Neural progenitor cell (in vitro differentiated cells): ENCODE results near the gene PLEKHA5. TPM values are rescaled to one million over a fixed set of nuclear protein-coding genes. Genes with fewer than 3 reads are reported as not detected.

Experiments
- DNase-seq: peaks from one replicate; pipeline ENCODE4 v3.0.0-alpha.2; 2016; ENCODE audit warnings: low spot score
- H2AFZ ChIP-seq: fragments of 200-600 bp; sonication (generic); replicated peaks from 2 replicates; pipeline ENCODE4 v1.6.1; 2016; ENCODE audit warnings: antibody characterized with exemption
- H3F3A ChIP-seq: fragments of 200-600 bp; sonication (generic); 2 replicates; pipeline ENCODE4 v1.6.1; 2016; ENCODE audit warnings: antibody characterized with exemption, low read depth
- H3K27ac ChIP-seq: fragments of 200-600 bp; sonication (generic); 2 replicates; pipeline ENCODE4 v1.5.1; 2016; ENCODE audit warnings: mild to moderate bottlenecking
- H3K27me3 ChIP-seq: fragments of 200-600 bp; sonication (generic); 2 replicates; pipeline ENCODE4 v1.6.1; 2016; ENCODE audit warnings: mild to moderate bottlenecking, moderate library complexity
- H3K36me3 ChIP-seq: fragments of 200-600 bp; sonication (generic); 2 replicates; pipeline ENCODE4 v1.5.1; 2016
- H3K4me1 ChIP-seq: fragments of 200-600 bp; sonication (generic); 2 replicates; pipeline ENCODE4 v1.6.1; 2016; ENCODE audit warnings: mixed run types
- H3K4me2 ChIP-seq: fragments of 200-600 bp; sonication (generic); 2 replicates; pipeline ENCODE4 v1.6.1; 2016
- H3K4me3 ChIP-seq: fragments of 200-600 bp; sonication (generic); 2 replicates; pipeline ENCODE4 v1.5.1; 2016
- H3K79me2 ChIP-seq: fragments of 200-600 bp; sonication (generic); 2 replicates; pipeline ENCODE4 v1.6.1; 2016; ENCODE audit warnings: low read depth
- H3K9ac ChIP-seq: fragments of 200-600 bp; sonication (generic); 2 replicates; pipeline ENCODE4 v1.6.1; 2016
- H3K9me3 ChIP-seq: fragments of 200-600 bp; sonication (generic); 2 replicates; pipeline ENCODE4 v1.5.1; 2016; ENCODE audit warnings: low read depth
- H4K20me1 ChIP-seq: fragments of 200-600 bp; sonication (generic); 2 replicates; pipeline ENCODE4 v1.6.1; 2016; ENCODE audit warnings: low read depth
- H3K27ac Mint-ChIP-seq: 3 replicates; pipeline ENCODE4 v1.8.0; 2021; ENCODE audit warnings: mixed read lengths
- H3K27me3 Mint-ChIP-seq: 2 replicates; pipeline ENCODE4 v1.8.0; 2022; ENCODE audit warnings: low read depth, mild to moderate bottlenecking, inconsistent platforms, moderate library complexity, mixed read lengths; ENCODE audit not compliant: insufficient read depth
- H3K36me3 Mint-ChIP-seq: 3 replicates; pipeline ENCODE4 v1.8.0; 2021; ENCODE audit warnings: mixed read lengths
- H3K4me1 Mint-ChIP-seq: 3 replicates; pipeline ENCODE4 v1.8.0; 2021; ENCODE audit warnings: mixed read lengths
- H3K4me3 Mint-ChIP-seq: 3 replicates; pipeline ENCODE4 v1.8.0; 2021; ENCODE audit warnings: mild to moderate bottlenecking, moderate library complexity, mixed read lengths
- H3K9me3 Mint-ChIP-seq: 3 replicates; pipeline ENCODE4 v1.8.0; 2020; ENCODE audit warnings: mixed read lengths
- EZH2 ChIP-seq: fragments of 200-600 bp; sonication (generic); IDR thresholded peaks from 2 replicates; pipeline ENCODE4 v1.6.1; 2017; ENCODE audit warnings: antibody characterized with exemption, mild to moderate bottlenecking, moderate library complexity
- EZH2phosphoT487 ChIP-seq: fragments of 200-600 bp; sonication (generic); IDR thresholded peaks from 2 replicates; pipeline ENCODE4 v1.6.1; 2017; ENCODE audit warnings: antibody characterized with exemption
- total RNA-seq: library from RNA; depleted of rRNA; stranded (reverse); fragments of >200 nt; gene quantifications from 2 replicates; pipeline ENCODE4 v1.2.3, GENCODE V29; 2015; ENCODE audit warnings: low replicate concordance
- TF ChIP-seq, protein P1 (sequence below): fragments of 200-600 bp; sonication (generic); IDR thresholded peaks from 2 replicates; pipeline ENCODE4 v1.5.1; 2017; ENCODE audit warnings: antibody characterized with exemption, mild to moderate bottlenecking

The PLEKHA5 gene
- total RNA-seq, 1 donor from 2014 or later: 86.7 TPM

GRCh38 chr12:19230896-19231295 lies 101.4 kb downstream of the PLEKHA5 start:
- peaks cover 6% of the 10 kb centered on the region for H3K36me3 ChIP-seq
- peaks cover 92% of the 10 kb centered on the region for H3K79me2 ChIP-seq
- peaks cover 39% of the 10 kb centered on the region for H3K4me1 ChIP-seq
- Mint-ChIP-seq H3K4me3 (no peak overlapping the region), H3K27me3 (no peaks in the 10 kb centered on the region), H3K9me3 (peaks cover 21% of the 10 kb centered on the region), H3K36me3 (peaks cover 33% of the 10 kb centered on the region), H3K27ac (no peak overlapping the region), H3K4me1 (peaks cover 44% of the 10 kb centered on the region)
- H2AFZ ChIP-seq: no peak overlapping the region
- H3F3A ChIP-seq: peaks cover 29% of the 10 kb centered on the region
- H3K4me3 ChIP-seq: no peak overlapping the region
- H3K27ac ChIP-seq: no peak overlapping the region
- DNase-seq: no peak
- H4K20me1 ChIP-seq: peaks cover 44% of the 10 kb centered on the region
- no peak overlapping the region for H3K4me2 ChIP-seq
- H3K9me3 ChIP-seq: peaks cover 6% of the 10 kb centered on the region
- H3K9ac ChIP-seq: no peak overlapping the region
- TF ChIP-seq, protein P1, sequence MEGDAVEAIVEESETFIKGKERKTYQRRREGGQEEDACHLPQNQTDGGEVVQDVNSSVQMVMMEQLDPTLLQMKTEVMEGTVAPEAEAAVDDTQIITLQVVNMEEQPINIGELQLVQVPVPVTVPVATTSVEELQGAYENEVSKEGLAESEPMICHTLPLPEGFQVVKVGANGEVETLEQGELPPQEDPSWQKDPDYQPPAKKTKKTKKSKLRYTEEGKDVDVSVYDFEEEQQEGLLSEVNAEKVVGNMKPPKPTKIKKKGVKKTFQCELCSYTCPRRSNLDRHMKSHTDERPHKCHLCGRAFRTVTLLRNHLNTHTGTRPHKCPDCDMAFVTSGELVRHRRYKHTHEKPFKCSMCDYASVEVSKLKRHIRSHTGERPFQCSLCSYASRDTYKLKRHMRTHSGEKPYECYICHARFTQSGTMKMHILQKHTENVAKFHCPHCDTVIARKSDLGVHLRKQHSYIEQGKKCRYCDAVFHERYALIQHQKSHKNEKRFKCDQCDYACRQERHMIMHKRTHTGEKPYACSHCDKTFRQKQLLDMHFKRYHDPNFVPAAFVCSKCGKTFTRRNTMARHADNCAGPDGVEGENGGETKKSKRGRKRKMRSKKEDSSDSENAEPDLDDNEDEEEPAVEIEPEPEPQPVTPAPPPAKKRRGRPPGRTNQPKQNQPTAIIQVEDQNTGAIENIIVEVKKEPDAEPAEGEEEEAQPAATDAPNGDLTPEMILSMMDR: no peak
- no peak for TF ChIP-seq EZH2phosphoT487
- TF ChIP-seq EZH2: no peak
- no peaks in the 10 kb centered on the region for H3K27me3 ChIP-seq

DNA sequence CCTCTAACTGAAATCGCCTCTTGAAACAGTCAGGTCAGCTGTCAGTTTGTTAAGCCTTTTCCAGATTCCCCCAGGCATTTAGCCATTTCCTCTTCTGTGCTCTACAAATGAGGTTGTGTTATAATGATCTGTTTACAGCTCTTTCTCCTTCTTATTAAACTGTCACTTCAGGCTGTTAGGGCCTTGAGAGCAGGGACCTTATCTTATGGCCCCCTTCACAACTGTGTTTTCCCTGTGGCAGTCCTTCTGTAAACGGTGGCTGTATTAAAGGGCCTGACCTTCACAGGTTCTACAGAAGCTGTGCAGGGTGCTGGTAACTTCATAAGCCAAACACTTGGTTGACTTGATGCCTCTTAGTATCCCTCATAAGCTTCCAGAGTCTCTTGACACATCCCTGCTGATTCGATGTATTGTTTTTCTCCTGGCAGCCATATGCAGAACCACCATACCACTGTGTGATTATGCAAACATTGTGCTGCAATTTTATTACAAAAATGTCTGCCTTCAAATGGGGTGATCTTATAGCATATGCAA lies 104.7 kb downstream of the PLEKHA5 start:
- Histone ChIP-seq H4K20me1 (peaks cover 44% of the 10 kb centered on the region), H3K27me3 (no peaks in the 10 kb centered on the region)

DNA sequence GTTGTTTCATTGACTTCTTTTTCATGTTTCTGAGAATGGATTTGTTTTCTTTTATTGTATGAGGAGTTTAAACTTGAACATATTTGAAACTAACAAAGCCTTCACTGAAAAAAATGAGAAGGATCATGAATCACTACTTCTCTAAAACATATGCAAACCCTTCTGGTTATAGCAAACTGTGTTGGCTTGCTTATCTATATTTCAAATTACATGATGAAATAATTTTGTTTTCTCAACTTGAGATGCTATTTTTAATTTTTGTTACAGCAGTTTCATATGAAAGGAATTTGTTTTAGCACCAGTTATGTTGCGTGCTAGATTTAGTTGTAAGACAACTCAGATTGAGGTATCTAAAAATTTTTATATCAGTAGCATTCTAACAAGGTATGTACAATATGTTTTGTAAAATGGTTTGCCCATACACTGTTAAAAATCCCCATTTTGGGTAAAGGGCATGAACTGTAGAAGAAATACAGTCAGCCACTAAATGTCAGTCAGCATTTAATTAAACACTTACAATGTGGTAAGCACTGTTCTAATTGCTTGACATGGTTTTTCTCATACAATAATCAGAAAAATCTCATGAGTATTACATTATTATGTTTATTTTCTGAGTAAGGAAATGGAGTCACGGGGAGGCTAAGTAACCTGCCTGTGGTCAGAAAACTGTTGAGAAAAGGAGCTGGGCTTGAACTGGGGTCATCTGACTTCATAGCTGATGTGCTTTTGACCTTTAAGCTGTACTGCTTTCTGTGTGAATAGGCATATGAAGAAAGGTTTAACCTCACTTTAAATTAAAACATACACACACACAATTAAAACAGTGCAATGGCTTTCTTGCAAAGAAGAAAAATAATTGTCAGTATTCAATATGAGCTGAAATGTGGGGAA lies 105.7 kb downstream of the PLEKHA5 start:
- no peaks in the 10 kb centered on the region for H3K27me3 Mint-ChIP-seq
- H3K4me3 Mint-ChIP-seq: no peak overlapping the region
- TF ChIP-seq EZH2phosphoT487 (no peak), EZH2 (no peak)
- TF ChIP-seq, protein P1: no peak
- Histone ChIP-seq H3K36me3 (peaks cover 6% of the 10 kb centered on the region), H4K20me1 (peaks cover 44% of the 10 kb centered on the region), H3F3A (peaks cover 8% of the 10 kb centered on the region), H3K4me2 (no peak overlapping the region), H3K4me3 (no peak overlapping the region), H3K27me3 (no peaks in the 10 kb centered on the region), H3K9me3 (peaks cover 6% of the 10 kb centered on the region), H3K79me2 (peaks cover 98% of the 10 kb centered on the region), H2AFZ (no peak overlapping the region), H3K9ac (no peak overlapping the region), H3K27ac (no peak overlapping the region), H3K4me1 (peaks cover 28% of the 10 kb centered on the region)
- H3K27ac Mint-ChIP-seq: peak overlapping the region; percentile 40
- DNase-seq: no peak
- H3K9me3 Mint-ChIP-seq: peaks cover 4% of the 10 kb centered on the region
- peaks cover 52% of the 10 kb centered on the region for H3K4me1 Mint-ChIP-seq
- peaks cover 10% of the 10 kb centered on the region for H3K36me3 Mint-ChIP-seq

More for the DNA sequence above, 104.7 kb downstream of the PLEKHA5 start:
- Histone ChIP-seq H3K4me3 (no peak overlapping the region), H3K4me1 (peaks cover 20% of the 10 kb centered on the region), H3F3A (peaks cover 8% of the 10 kb centered on the region), H2AFZ (no peak overlapping the region), H3K36me3 (peaks cover 6% of the 10 kb centered on the region), H3K9me3 (peaks cover 6% of the 10 kb centered on the region), H3K4me2 (no peak overlapping the region), H3K9ac (no peak overlapping the region), H3K27ac (no peak overlapping the region), H3K79me2 (peaks cover 98% of the 10 kb centered on the region)
- Mint-ChIP-seq H3K27me3 (no peaks in the 10 kb centered on the region), H3K36me3 (peaks cover 16% of the 10 kb centered on the region), H3K4me1 (peaks cover 44% of the 10 kb centered on the region), H3K9me3 (peaks cover 9% of the 10 kb centered on the region), H3K4me3 (no peak overlapping the region), H3K27ac (no peak overlapping the region)
- no peak for DNase-seq
- no peak for TF ChIP-seq EZH2phosphoT487
- no peak for TF ChIP-seq EZH2
- TF ChIP-seq, protein P1: no peak
